ENCODE measurements around the gene AP2B1.

DNA sequence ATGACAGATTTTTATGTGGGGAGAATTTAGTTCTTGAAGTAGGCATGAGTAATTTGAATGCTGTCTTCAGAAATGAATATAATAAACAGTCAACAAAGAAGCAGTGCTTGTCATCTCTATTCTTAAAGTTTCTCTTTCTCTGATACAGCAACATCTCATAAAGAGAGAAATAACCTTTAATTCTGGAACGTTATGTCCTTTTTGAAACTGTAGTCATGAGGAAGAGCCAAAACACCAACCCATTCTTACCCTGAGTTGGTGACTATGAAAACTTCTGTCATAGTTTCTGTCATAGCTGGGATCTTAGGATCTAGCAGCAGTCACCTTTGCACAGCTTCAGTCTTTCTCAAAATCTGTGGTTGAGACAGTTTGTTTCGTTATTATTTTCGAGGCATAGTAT is 129.1 kb downstream of the AP2B1 start:
- TF ChIP-seq ZBTB33 (IDR thresholded peaks at IDR 0.05; ENCODE audit: extremely low read depth, insufficient replicate concordance, low read length) (no peak), POLR2AphosphoS5 (IDR thresholded peaks at IDR 0.05; ENCODE audit: low read depth, low read length) (no peak), EZH2 (IDR thresholded peaks at IDR 0.05) (no peak), POLR2A (IDR thresholded peaks at IDR 0.05; ENCODE audit: borderline replicate concordance, extremely low read depth, insufficient read depth, insufficient read length) (no peak), CEBPB (IDR thresholded peaks at IDR 0.05; ENCODE audit: low read depth) (no peak), EZH2phosphoT487 (IDR thresholded peaks at IDR 0.05; ENCODE audit: borderline replicate concordance) (no peak)
- TF ChIP-seq, protein P1, sequence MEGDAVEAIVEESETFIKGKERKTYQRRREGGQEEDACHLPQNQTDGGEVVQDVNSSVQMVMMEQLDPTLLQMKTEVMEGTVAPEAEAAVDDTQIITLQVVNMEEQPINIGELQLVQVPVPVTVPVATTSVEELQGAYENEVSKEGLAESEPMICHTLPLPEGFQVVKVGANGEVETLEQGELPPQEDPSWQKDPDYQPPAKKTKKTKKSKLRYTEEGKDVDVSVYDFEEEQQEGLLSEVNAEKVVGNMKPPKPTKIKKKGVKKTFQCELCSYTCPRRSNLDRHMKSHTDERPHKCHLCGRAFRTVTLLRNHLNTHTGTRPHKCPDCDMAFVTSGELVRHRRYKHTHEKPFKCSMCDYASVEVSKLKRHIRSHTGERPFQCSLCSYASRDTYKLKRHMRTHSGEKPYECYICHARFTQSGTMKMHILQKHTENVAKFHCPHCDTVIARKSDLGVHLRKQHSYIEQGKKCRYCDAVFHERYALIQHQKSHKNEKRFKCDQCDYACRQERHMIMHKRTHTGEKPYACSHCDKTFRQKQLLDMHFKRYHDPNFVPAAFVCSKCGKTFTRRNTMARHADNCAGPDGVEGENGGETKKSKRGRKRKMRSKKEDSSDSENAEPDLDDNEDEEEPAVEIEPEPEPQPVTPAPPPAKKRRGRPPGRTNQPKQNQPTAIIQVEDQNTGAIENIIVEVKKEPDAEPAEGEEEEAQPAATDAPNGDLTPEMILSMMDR (IDR thresholded peaks at IDR 0.05 in 2 of 3, conservative IDR thresholded peaks at IDR 0.05 in 1 of 3; ENCODE audit: borderline replicate concordance in 1 of 3, insufficient read depth in 1 of 3, low read depth in 2 of 3, low read length in 2 of 3) = no peak
- TF ChIP-seq, protein P2, sequence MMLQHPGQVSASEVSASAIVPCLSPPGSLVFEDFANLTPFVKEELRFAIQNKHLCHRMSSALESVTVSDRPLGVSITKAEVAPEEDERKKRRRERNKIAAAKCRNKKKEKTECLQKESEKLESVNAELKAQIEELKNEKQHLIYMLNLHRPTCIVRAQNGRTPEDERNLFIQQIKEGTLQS (IDR thresholded peaks at IDR 0.05) = no peak
